Islet precursor cell (in vitro differentiated cells): ENCODE data around the gene PCDHGA1.
A peak's percentile ranks its signal among the peaks of the same experiment; 100 is the strongest.
"Not testable (repeated sequence)": the region's sequence is repeated elsewhere in the genome, so short reads cannot be mapped to it uniquely, and the experiment has no call there.

ENCODE experiments used
- DNase-seq: peaks from one replicate; pipeline ENCODE4 v3.0.0-alpha.2; 2018

PCDHGA1 gene

GRCh38 chr5:141412854-141413539 is 82.7 kb downstream of the PCDHGA1 start, which contains the start of gene PCDHGA10:
TSS of gene PCDHGA10 (plus strand) at chr5:141412987. CDS start at chr5:141413176, 189 bp downstream.
- no peak for DNase-seq

DNA sequence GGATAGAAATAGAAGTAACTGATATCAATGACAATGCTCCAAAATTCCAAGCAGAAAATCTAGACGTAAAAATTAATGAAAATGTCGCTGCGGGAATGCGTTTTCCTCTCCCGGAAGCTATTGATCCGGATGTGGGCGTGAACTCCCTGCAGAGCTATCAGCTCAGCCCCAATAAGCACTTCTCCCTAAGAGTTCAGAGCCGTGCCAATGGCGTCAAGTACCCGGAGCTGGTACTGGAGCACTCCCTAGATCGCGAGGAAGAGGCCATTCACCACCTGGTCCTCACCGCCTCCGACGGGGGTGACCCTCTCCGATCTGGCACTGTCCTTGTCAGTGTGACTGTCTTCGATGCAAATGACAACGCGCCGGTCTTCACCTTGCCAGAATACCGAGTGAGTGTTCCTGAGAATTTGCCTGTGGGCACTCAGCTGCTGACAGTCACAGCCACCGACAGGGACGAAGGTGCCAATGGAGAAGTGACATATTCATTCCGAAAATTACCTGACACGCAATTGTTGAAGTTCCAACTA is 83.3 kb downstream of the PCDHGA1 start:
- no peak for DNase-seq

- DNase-seq: not testable (repeated sequence)
These were observed 84.4 kb downstream of the PCDHGA1 start for GRCh38 chr5:141414548-141415274.

GRCh38 chr5:141415275-141415618 is 84.9 kb downstream of the PCDHGA1 start:
- not testable (repeated sequence) for DNase-seq

DNA sequence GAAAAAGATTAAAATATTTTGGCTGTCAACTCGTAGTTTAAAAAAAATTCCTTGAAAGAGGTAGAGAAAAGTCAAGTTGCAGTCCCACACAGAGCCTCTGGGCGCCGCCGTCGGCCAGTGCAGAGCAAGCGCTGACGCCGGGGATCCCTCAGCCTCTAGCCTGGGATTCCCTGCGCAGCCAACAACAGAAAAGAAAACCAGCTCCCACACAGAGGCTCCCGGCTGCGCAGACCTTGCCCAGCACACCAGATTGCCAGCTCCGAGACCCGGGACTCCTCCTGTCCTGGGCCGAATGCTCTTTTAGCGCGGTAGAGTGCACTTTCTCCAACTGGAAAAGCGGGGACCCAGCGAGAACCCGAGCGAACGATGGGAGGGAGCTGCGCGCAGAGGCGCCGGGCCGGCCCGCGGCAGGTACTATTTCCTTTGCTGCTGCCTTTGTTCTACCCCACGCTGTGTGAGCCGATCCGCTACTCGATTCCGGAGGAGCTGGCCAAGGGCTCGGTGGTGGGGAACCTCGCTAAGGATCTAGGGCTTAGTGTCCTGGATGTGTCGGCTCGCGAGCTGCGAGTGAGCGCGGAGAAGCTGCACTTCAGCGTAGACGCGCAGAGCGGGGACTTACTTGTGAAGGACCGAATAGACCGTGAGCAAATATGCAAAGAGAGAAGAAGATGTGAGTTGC is 87.3 kb downstream of the PCDHGA1 start, which contains the start of gene PCDHGB7:
Gene PCDHGB7 (plus strand): TSS at position 184 of the 679 bp plus-strand sequence. CDS start 183 bp downstream, at position 367.
- peak; percentile 93 for DNase-seq

- DNase-seq: no peak
These were observed 89.0 kb downstream of the PCDHGA1 start for GRCh38 chr5:141419074-141419880.

DNA sequence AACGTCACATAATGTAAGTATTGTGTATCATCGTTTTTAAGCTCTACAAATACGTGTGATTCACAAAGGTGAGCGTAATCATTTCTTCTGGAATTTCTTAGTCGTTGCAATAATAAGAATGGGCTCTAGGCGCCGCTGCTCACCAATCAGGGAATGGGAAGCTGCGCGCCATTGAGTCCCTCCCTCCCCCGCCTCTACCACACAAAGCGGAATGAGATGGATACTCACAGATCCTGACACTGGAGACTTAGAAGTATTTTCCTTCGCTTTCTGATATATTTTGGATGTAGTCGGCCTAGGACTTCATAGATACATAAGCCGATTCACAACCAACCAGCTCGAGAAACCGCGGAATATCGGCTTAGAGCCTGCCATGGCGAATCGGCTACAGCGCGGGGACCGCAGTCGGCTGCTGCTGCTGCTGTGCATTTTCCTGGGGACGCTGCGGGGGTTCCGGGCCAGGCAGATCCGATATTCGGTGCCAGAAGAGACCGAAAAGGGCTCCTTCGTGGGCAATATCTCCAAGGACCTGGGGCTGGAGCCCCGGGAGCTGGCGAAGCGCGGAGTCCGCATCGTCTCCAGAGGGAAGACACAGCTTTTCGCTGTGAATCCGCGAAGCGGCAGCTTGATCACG is 90.7 kb downstream of the PCDHGA1 start, which contains the start of gene PCDHGA11:
Gene PCDHGA11 (plus strand): TSS at position 197 of the 634 bp plus-strand sequence. CDS start 177 bp downstream, at position 374.
- peak; percentile 75 for DNase-seq

GRCh38 chr5:141421489-141421855 is 91.2 kb downstream of the PCDHGA1 start:
- no peak for DNase-seq

GRCh38 chr5:141422742-141423291 is 92.5 kb downstream of the PCDHGA1 start:
- DNase-seq: no peak

GRCh38 chr5:141427783-141428426 is 97.6 kb downstream of the PCDHGA1 start:
- no peak for DNase-seq

GRCh38 chr5:141430332-141431113 is 100.2 kb downstream of the PCDHGA1 start, which contains the start of gene PCDHGA12:
TSS of gene PCDHGA12 (plus strand) at chr5:141430507. CDS start at chr5:141430760, 253 bp downstream.
- DNase-seq: no peak

- DNase-seq: no peak
These were observed 101.0 kb downstream of the PCDHGA1 start for GRCh38 chr5:141431286-141431685.

- not testable (repeated sequence) for DNase-seq
These were observed 102.0 kb downstream of the PCDHGA1 start for GRCh38 chr5:141432308-141432707.

DNA sequence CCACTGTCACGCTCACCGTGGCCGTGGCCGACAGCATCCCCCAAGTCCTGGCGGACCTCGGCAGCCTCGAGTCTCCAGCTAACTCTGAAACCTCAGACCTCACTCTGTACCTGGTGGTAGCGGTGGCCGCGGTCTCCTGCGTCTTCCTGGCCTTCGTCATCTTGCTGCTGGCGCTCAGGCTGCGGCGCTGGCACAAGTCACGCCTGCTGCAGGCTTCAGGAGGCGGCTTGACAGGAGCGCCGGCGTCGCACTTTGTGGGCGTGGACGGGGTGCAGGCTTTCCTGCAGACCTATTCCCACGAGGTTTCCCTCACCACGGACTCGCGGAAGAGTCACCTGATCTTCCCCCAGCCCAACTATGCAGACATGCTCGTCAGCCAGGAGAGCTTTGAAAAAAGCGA is 102.4 kb downstream of the PCDHGA1 start:
- DNase-seq: not testable (repeated sequence)

- no peak for DNase-seq
These were observed 103.7 kb downstream of the PCDHGA1 start for GRCh38 chr5:141434006-141434405.

DNA sequence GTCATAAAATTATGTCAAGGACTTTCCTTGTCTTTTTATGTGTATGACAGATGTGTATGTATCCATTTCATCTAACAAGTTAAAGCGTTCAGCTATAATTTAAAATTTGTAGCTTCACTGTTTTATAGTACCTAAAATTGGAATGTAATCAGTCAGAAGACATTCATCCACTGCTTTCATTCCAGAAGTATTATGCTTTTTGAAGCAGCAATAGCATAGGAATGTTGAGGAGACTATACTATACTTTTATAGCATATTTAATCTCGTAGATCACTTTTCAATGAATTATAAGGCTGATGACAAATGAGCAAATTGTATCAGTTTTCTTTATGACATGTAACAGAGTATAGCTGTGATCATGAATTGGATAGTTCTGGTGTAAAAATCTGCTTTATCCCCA is 106.9 kb downstream of the PCDHGA1 start:
- DNase-seq: no peak

- DNase-seq: no peak
These were observed 109.3 kb downstream of the PCDHGA1 start for GRCh38 chr5:141439411-141440141.

- no peak for DNase-seq
These were observed 110.0 kb downstream of the PCDHGA1 start for GRCh38 chr5:141440341-141440740.

DNA sequence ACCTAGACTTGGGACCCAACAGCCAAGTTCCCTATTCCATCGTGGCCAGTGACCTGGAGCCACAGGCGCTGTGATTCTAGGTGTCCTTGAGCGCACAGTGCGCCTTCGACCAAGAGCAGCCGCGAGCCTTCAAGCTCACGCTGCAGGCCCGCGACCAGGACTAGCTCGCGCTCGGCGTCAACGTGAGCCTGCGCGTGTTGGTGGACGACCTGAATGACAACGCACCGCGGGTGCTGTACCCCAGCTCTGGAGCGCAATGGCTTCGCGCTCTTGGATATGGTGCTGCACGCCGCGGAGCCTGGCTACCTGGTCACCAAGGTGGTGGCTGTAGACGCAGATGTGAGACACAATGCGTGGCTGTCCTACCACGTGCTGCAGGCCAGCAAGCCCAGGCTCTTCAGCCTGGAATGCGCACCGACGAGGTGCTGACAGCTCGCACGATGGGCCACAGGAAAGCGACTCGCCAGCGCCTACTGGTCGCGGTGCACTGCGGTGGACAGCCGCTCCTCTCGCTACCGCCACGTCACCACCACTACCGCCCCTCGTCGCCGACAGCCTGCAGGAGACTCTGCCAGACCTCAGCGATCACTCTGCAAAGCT is 111.4 kb downstream of the PCDHGA1 start:
- no peak for DNase-seq
